ENCODE measurements around the gene ADAMTS18. TPM values are rescaled to one million over a fixed set of nuclear protein-coding genes. Genes with fewer than 3 reads are reported as not detected.
A peak's percentile ranks its signal among the peaks of the same experiment; 100 is the strongest.

The ADAMTS18 gene
- total RNA-seq, 1 experiment from 2014 or later = not detected

DNA sequence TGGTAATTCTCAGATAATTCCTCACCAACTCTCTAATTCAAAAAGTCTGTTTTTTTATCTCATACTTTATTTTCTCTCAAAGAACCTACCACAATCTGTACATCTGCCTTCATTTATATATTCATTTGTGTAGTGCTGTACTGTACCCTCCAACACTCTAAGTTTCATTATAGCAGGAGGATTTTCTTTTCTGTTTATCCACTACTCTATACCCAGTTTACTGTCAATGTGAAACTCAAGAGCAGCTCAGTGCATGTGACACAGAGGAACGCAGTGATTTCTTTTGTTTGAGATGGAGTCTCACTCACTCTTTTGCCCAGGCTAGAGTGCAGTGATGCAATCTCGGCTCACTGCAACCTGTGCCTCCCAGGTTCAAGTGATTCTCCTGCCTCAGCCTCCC, 117.8 kb downstream of the ADAMTS18 start:
- no peaks in the 10 kb centered on the region for H4K20me1 ChIP-seq (ENCODE audit: insufficient read depth)
- H3K36me3 ChIP-seq (ENCODE audit: low read depth) = no peaks in the 10 kb centered on the region
- BruUV-seq (replicated peaks) = no TSS peak
- H3K4me2 ChIP-seq = no peak overlapping the region
- H3K27me3 ChIP-seq (ENCODE audit: insufficient read depth, low read depth) = no peaks in the 10 kb centered on the region
- H3K79me2 ChIP-seq (ENCODE audit: low read depth) = no peaks in the 10 kb centered on the region
- no peak overlapping the region for H3K4me3 ChIP-seq
- CTCF ChIA-PET = no interaction called here
- no peaks in the 10 kb centered on the region for H3K9me3 ChIP-seq (ENCODE audit: insufficient read depth, low read depth)
- intact Hi-C loops (cut with micrococcal nuclease; ENCODE audit: unreplicated experiment) = no loop called here
- H3F3A ChIP-seq (ENCODE audit: insufficient read depth, low read depth) = no peaks in the 10 kb centered on the region
- no peaks in the 10 kb centered on the region for H3K4me1 ChIP-seq (replicated peaks; ENCODE audit: insufficient read depth)
- H2AFZ ChIP-seq = no peak overlapping the region
- no peaks in the 10 kb centered on the region for H3K9me2 ChIP-seq (ENCODE audit: insufficient read depth)
- POLR2A ChIA-PET (ENCODE audit: unreplicated experiment) = no interaction called here
- no peak for DNase-seq
- TF ChIP-seq, protein P1, sequence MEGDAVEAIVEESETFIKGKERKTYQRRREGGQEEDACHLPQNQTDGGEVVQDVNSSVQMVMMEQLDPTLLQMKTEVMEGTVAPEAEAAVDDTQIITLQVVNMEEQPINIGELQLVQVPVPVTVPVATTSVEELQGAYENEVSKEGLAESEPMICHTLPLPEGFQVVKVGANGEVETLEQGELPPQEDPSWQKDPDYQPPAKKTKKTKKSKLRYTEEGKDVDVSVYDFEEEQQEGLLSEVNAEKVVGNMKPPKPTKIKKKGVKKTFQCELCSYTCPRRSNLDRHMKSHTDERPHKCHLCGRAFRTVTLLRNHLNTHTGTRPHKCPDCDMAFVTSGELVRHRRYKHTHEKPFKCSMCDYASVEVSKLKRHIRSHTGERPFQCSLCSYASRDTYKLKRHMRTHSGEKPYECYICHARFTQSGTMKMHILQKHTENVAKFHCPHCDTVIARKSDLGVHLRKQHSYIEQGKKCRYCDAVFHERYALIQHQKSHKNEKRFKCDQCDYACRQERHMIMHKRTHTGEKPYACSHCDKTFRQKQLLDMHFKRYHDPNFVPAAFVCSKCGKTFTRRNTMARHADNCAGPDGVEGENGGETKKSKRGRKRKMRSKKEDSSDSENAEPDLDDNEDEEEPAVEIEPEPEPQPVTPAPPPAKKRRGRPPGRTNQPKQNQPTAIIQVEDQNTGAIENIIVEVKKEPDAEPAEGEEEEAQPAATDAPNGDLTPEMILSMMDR (conservative IDR thresholded peaks at IDR 0.05) = no peak
- TF ChIP-seq EZH2 (IDR thresholded peaks at IDR 0.05; ENCODE audit: low read depth) = no peak
- no peak overlapping the region for H3K27ac ChIP-seq

DNA sequence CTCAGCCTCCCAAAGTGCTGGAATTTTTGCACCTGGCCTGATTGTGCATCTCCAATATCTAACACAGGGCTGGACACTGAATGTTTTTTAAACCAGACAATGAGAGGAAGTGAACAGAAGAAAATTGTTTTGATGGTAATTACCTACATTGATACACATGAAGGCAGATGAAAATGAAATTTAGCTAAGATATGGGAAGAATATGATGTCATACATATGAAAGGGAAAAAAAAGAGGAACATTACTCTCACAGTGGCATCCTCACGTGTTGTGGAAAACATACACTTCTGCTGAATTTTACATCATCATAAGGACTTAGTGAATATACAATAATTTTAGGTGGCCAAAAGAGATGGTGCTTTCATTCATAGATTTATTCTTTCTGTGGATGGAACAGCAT, 124.0 kb downstream of the ADAMTS18 start:
- ChIA-PET POLR2A (ENCODE audit: unreplicated experiment) (no interaction called here), CTCF (no interaction called here)
- H3K27ac ChIP-seq = no peak overlapping the region
- H3K9me2 ChIP-seq (ENCODE audit: insufficient read depth) = no peaks in the 10 kb centered on the region
- H3F3A ChIP-seq (ENCODE audit: insufficient read depth, low read depth) = peaks cover 17% of the 10 kb centered on the region; the same call in 1 of the 2 replicates
- intact Hi-C loops (cut with micrococcal nuclease; ENCODE audit: unreplicated experiment) = no loop called here
- TF ChIP-seq, protein P1 (conservative IDR thresholded peaks at IDR 0.05) = no peak
- TF ChIP-seq EZH2 (IDR thresholded peaks at IDR 0.05; ENCODE audit: low read depth) = no peak
- H3K36me3 ChIP-seq (ENCODE audit: low read depth) = no peaks in the 10 kb centered on the region
- H3K4me3 ChIP-seq = no peak overlapping the region
- no TSS peak for BruUV-seq (replicated peaks)
- no peak overlapping the region for H3K4me2 ChIP-seq
- peaks cover 15% of the 10 kb centered on the region for H3K4me1 ChIP-seq (replicated peaks; ENCODE audit: insufficient read depth)
- H3K9me3 ChIP-seq (ENCODE audit: insufficient read depth, low read depth) = peaks cover 11% of the 10 kb centered on the region; the same call in 1 of the 2 replicates
- H4K20me1 ChIP-seq (ENCODE audit: insufficient read depth) = no peaks in the 10 kb centered on the region
- no peak for DNase-seq
- H3K27me3 ChIP-seq (ENCODE audit: insufficient read depth, low read depth) = no peaks in the 10 kb centered on the region
- no peaks in the 10 kb centered on the region for H3K79me2 ChIP-seq (ENCODE audit: low read depth)
- no peak overlapping the region for H2AFZ ChIP-seq

DNA sequence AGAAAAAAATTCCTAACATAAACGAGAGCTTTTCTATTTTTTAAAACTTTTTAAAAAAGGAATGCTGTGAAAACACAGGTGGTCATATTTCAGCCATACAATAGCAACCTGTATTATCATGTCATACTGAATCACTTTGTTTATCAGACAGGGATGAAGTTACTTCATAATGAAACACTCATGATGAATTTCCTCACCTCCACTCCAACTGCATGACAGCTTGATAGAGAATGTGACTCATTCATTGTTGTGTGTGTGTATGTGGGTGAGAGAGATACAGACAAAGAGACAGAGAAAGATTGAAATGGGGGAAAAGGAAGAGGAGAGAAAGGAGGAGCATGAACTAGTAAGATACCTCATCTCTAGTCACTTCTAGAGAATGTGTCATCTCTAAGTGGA, 126.7 kb downstream of the ADAMTS18 start:
- Histone ChIP-seq H3K9me3 (ENCODE audit: insufficient read depth, low read depth) (peaks cover 11% of the 10 kb centered on the region; the same call in 1 of the 2 replicates), H3F3A (ENCODE audit: insufficient read depth, low read depth) (peaks cover 17% of the 10 kb centered on the region; the same call in 1 of the 2 replicates), H2AFZ (no peak overlapping the region), H3K79me2 (ENCODE audit: low read depth) (no peaks in the 10 kb centered on the region), H3K27ac (peak overlapping the region; percentile 59), H3K4me2 (peak overlapping the region; percentile 21), H3K9me2 (ENCODE audit: insufficient read depth) (no peaks in the 10 kb centered on the region), H3K4me3 (no peak overlapping the region), H4K20me1 (ENCODE audit: insufficient read depth) (no peaks in the 10 kb centered on the region), H3K4me1 (replicated peaks; ENCODE audit: insufficient read depth) (peaks cover 15% of the 10 kb centered on the region), H3K36me3 (ENCODE audit: low read depth) (no peaks in the 10 kb centered on the region), H3K27me3 (ENCODE audit: insufficient read depth, low read depth) (no peaks in the 10 kb centered on the region)
- ChIA-PET CTCF (no interaction called here), POLR2A (ENCODE audit: unreplicated experiment) (no interaction called here)
- TF ChIP-seq, protein P1 (conservative IDR thresholded peaks at IDR 0.05) = no peak
- no peak for TF ChIP-seq EZH2 (IDR thresholded peaks at IDR 0.05; ENCODE audit: low read depth)
- BruUV-seq (replicated peaks) = no TSS peak
- intact Hi-C loops (cut with micrococcal nuclease; ENCODE audit: unreplicated experiment) = no loop called here
- peak in 1 of 2 experiments; percentile 65 for DNase-seq
